Cardiac fibroblast (primary cell): Measurements from ENCODE around the gene DMBT1.

ENCODE experiments used
- DNase-seq, 2 donors: peaks; one replicate each; pipeline versions ENCODE4 v3.0.0 to v3.0.0-alpha.2; 2010; ENCODE audit warnings: low read depth in 2 of 2
- H3K4me3 ChIP-seq, 2 donors: replicated peaks in 1 of 2; 1 replicate in 1 of 2; 2 replicates in 1 of 2; pipeline ENCODE4 v1.5.1; 2011; ENCODE audit warnings: low read depth in 2 of 2, low read length in 2 of 2, mild to moderate bottlenecking in 2 of 2, moderate library complexity in 1 of 2
- TF ChIP-seq, protein P1 (sequence below): IDR thresholded peaks from one replicate; pipeline ENCODE4 v1.5.1; 2011; ENCODE audit warnings: low read depth, mild to moderate bottlenecking, low read length, inconsistent platforms

The DMBT1 gene

DNA sequence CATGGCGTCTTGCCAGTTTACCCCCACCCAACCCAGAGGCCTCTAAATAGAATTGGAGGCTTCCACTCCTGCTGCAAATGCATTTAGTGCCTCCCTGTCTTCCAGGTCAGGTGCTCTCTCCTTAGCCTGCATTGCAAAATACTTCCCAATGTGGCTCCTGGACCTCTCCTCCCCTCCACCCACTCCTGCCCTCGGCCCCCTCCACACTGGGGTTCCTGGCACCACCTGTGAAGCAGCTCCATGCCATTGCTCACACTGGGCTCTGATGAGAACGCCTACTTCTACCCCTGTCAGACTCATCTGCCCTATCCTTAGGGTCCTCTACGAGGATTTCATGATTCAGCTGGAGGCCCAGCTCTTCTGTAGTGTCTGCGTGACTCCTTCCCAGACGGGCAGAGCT is 101.7 kb downstream of the DMBT1 start:
- H3K4me3 ChIP-seq = no peak overlapping the region
- DNase-seq = no peak
- TF ChIP-seq, protein P1, sequence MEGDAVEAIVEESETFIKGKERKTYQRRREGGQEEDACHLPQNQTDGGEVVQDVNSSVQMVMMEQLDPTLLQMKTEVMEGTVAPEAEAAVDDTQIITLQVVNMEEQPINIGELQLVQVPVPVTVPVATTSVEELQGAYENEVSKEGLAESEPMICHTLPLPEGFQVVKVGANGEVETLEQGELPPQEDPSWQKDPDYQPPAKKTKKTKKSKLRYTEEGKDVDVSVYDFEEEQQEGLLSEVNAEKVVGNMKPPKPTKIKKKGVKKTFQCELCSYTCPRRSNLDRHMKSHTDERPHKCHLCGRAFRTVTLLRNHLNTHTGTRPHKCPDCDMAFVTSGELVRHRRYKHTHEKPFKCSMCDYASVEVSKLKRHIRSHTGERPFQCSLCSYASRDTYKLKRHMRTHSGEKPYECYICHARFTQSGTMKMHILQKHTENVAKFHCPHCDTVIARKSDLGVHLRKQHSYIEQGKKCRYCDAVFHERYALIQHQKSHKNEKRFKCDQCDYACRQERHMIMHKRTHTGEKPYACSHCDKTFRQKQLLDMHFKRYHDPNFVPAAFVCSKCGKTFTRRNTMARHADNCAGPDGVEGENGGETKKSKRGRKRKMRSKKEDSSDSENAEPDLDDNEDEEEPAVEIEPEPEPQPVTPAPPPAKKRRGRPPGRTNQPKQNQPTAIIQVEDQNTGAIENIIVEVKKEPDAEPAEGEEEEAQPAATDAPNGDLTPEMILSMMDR = no peak

GRCh38 chr10:122663516-122664130 is 103.1 kb downstream of the DMBT1 start:
- DNase-seq = no peak
- TF ChIP-seq, protein P1 = no peak
- no peak overlapping the region for H3K4me3 ChIP-seq

DNA sequence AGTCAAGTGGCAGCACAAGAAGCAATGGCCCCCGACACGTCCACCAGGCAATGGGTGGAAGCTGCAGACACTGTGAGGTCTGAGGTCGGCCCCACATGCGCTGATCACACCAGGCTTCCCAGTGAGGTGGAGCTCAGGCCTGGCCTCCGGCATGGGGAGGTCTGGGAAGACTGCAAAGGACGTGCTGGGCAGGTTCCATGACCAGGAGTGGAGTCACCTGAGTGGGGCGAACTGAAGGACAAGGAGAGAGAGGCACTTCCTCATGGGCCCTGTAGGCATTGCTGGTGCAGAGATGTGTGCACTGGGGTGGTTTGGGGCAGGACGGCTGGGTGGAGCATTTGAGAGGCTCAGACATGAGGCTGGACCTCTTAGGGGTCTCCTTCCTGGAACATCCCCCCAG is 103.9 kb downstream of the DMBT1 start:
- TF ChIP-seq, protein P1 = no peak
- no peak overlapping the region for H3K4me3 ChIP-seq
- no peak for DNase-seq

DNA sequence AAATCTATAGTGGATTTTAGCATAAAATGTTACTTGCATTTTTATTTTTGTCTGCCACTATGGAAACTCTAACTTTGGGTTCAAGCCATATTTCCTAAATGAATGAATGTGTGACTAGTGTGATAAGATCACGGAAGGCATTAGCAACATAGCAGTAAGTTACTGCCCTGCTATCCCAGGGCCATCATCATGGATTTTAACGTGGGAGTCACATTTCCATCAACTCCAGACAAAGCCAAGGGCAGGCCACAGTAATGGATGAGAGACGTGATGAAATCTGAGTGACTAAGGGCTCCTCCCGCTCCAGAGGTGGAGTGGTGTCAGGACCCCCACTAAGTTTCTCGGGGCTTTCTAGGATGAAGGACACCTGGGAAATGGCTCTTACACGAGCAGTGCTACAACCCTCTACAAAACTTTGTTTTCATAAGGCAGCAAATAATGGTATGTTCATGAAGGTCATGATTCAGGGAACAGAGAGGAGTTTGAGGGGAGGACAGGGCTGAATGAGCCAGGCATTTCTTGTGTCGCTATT is 104.8 kb downstream of the DMBT1 start:
- TF ChIP-seq, protein P1 = no peak
- no peak overlapping the region for H3K4me3 ChIP-seq
- no peak for DNase-seq

GRCh38 chr10:122665946-122666345 is 105.4 kb downstream of the DMBT1 start:
- TF ChIP-seq, protein P1 = no peak
- no peak for DNase-seq
- no peak overlapping the region for H3K4me3 ChIP-seq

GRCh38 chr10:122669045-122669444 is 108.5 kb downstream of the DMBT1 start:
- DNase-seq = no peak
- TF ChIP-seq, protein P1 = no peak
- no peak overlapping the region for H3K4me3 ChIP-seq

DNA sequence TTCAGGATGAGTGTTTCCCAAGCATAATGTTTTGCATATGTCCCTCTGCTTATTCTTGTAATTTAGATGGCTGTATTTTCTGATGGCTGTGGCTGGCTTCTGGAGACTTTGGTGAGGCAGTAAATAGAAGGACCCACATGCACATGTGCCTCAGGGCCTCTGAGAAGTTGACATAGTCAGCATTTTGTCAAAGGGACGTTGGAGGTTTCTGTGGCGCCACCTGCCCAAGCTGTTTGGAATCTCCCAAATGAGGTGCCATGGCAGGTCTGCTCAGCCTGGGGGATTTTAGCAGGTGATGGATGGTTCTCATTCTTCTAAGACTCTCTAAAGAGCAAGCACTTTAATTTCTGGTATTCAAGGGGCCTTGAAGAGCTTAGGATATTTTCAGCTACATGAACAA is 109.3 kb downstream of the DMBT1 start:
- TF ChIP-seq, protein P1 = no peak
- H3K4me3 ChIP-seq = no peak overlapping the region
- DNase-seq = no peak
